ENCODE results near the gene SKAP2. TPM values are rescaled to one million over a fixed set of nuclear protein-coding genes. Genes with fewer than 3 reads are reported as not detected.

The SKAP2 gene
- polyA plus RNA-seq, 1 donor from 2014 or later, result 3.6 TPM

DNA sequence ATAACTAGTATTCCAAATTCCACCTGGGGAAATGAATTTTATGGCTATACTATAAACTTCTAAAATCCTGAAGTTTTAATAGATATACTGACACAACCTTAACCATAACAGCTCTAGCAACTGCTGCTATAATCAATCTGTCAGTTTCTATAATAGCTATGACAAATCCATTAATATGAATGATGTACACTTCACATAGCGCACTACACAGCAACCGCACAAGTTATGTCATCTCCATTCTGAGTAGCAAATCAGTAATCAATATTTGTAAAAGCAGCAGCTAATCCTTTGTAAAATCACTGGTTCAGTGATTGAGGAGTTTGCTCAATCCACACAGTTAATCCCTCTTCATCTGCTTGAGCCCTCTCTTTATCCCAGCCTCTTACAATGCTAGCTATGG is 105.3 kb downstream of the SKAP2 start:
- Histone ChIP-seq H3K4me3 (ENCODE audit: low read length) (no peak overlapping the region), H3K79me2 (replicated peaks; ENCODE audit: insufficient read depth, low read length) (no peaks in the 10 kb centered on the region), H3K27me3 (ENCODE audit: insufficient read depth, low read depth, low read length) (no peaks in the 10 kb centered on the region), H2AFZ (ENCODE audit: low read depth, low read length) (no peak overlapping the region), H3K36me3 (ENCODE audit: insufficient read depth, low read length) (no peaks in the 10 kb centered on the region), H3K9me3 (ENCODE audit: low read length) (no peaks in the 10 kb centered on the region), H3K9me2 (ENCODE audit: insufficient read depth, low read length) (no peaks in the 10 kb centered on the region), H3K27ac (ENCODE audit: low read length) (peak overlapping the region; percentile 30), H4K20me1 (ENCODE audit: insufficient read depth) (no peaks in the 10 kb centered on the region), H3K9ac (ENCODE audit: low read length) (no peak overlapping the region), H3K4me2 (ENCODE audit: low read length) (no peak overlapping the region), H3F3A (ENCODE audit: insufficient read depth, low read length, poor library complexity, severe bottlenecking) (no peaks in the 10 kb centered on the region)
- TF ChIP-seq EZH2 (IDR thresholded peaks at IDR 0.05; ENCODE audit: borderline replicate concordance, insufficient read depth, low read length, poor library complexity, severe bottlenecking) (no peak), POLR2AphosphoS5 (IDR thresholded peaks at IDR 0.05) (peak; percentile 62), EP300 (conservative IDR thresholded peaks at IDR 0.05; ENCODE audit: poor library complexity, severe bottlenecking) (peak; percentile 83)

GRCh38 chr7:26743205-26743604 is 121.2 kb downstream of the SKAP2 start:
- no peaks in the 10 kb centered on the region for H3K36me3 ChIP-seq (ENCODE audit: insufficient read depth, low read length)
- no peak overlapping the region for H2AFZ ChIP-seq (ENCODE audit: low read depth, low read length)
- H3K9me3 ChIP-seq (ENCODE audit: low read length), result no peaks in the 10 kb centered on the region
- no peak overlapping the region for H3K4me2 ChIP-seq (ENCODE audit: low read length)
- TF ChIP-seq EP300 (conservative IDR thresholded peaks at IDR 0.05; ENCODE audit: poor library complexity, severe bottlenecking), result no peak
- no peak for TF ChIP-seq CTCF (IDR thresholded peaks at IDR 0.05; ENCODE audit: poor library complexity, severe bottlenecking)
- no peak for TF ChIP-seq MXI1 (conservative IDR thresholded peaks at IDR 0.05; ENCODE audit: poor library complexity, severe bottlenecking)
- no peak for TF ChIP-seq SMC3 (conservative IDR thresholded peaks at IDR 0.05; ENCODE audit: poor library complexity)
- TF ChIP-seq EZH2 (IDR thresholded peaks at IDR 0.05; ENCODE audit: borderline replicate concordance, insufficient read depth, low read length, poor library complexity, severe bottlenecking), result no peak
- no peak for TF ChIP-seq RAD21 (conservative IDR thresholded peaks at IDR 0.05)
- no peak for TF ChIP-seq REST (IDR thresholded peaks at IDR 0.05; ENCODE audit: borderline replicate concordance)
- no peak for TF ChIP-seq POLR2AphosphoS5 (IDR thresholded peaks at IDR 0.05)
- no peak for TF ChIP-seq TAF1 (IDR thresholded peaks at IDR 0.05; ENCODE audit: low read depth)
- H3K9ac ChIP-seq (ENCODE audit: low read length), result no peak overlapping the region
- no peaks in the 10 kb centered on the region for H3F3A ChIP-seq (ENCODE audit: insufficient read depth, low read length, poor library complexity, severe bottlenecking)
- H4K20me1 ChIP-seq (ENCODE audit: insufficient read depth), result no peaks in the 10 kb centered on the region
- H3K27ac ChIP-seq (ENCODE audit: low read length), result no peak overlapping the region
- H3K9me2 ChIP-seq (ENCODE audit: insufficient read depth, low read length), result no peaks in the 10 kb centered on the region
- no peaks in the 10 kb centered on the region for H3K27me3 ChIP-seq (ENCODE audit: insufficient read depth, low read depth, low read length)
- no peaks in the 10 kb centered on the region for H3K79me2 ChIP-seq (replicated peaks; ENCODE audit: insufficient read depth, low read length)
- H3K4me3 ChIP-seq (ENCODE audit: low read length), result no peak overlapping the region
